ENCODE results near the gene C6orf62.

DNA sequence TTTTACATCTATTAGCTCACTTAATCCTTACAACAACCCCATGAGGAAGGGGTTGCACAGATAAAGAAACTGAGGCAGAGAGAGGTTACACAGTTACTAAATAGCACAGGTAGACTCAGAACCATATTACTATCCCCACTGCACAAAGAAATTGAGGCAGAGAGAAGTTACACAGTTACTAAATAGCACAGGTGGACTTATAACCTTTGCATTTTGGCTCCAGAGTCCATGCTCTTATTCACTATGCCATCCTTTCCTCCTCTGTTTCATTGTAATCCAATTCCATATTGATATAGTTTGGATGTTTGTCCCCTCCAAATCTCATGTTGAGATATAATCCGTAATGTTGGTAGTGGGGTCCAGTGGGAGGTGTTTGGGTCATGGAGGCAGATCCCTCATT lies 55.8 kb downstream of the C6orf62 start:
- TF ChIP-seq POLR2A (IDR thresholded peaks at IDR 0.05) (no peak), POLR2AphosphoS5 (IDR thresholded peaks at IDR 0.05) (no peak)
- TF ChIP-seq, protein P1, sequence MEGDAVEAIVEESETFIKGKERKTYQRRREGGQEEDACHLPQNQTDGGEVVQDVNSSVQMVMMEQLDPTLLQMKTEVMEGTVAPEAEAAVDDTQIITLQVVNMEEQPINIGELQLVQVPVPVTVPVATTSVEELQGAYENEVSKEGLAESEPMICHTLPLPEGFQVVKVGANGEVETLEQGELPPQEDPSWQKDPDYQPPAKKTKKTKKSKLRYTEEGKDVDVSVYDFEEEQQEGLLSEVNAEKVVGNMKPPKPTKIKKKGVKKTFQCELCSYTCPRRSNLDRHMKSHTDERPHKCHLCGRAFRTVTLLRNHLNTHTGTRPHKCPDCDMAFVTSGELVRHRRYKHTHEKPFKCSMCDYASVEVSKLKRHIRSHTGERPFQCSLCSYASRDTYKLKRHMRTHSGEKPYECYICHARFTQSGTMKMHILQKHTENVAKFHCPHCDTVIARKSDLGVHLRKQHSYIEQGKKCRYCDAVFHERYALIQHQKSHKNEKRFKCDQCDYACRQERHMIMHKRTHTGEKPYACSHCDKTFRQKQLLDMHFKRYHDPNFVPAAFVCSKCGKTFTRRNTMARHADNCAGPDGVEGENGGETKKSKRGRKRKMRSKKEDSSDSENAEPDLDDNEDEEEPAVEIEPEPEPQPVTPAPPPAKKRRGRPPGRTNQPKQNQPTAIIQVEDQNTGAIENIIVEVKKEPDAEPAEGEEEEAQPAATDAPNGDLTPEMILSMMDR (IDR thresholded peaks at IDR 0.05) = no peak

Data from prostate gland (tissue), 2 donors.